Cortex of kidney (tissue), 1 donor: ENCODE measurements around the gene RIPOR1.

ENCODE experiments used
- DNase-seq: peaks from one replicate; lab custom pipeline; 2025; lab: John Stamatoyannopoulos, UW

Gene RIPOR1

DNA sequence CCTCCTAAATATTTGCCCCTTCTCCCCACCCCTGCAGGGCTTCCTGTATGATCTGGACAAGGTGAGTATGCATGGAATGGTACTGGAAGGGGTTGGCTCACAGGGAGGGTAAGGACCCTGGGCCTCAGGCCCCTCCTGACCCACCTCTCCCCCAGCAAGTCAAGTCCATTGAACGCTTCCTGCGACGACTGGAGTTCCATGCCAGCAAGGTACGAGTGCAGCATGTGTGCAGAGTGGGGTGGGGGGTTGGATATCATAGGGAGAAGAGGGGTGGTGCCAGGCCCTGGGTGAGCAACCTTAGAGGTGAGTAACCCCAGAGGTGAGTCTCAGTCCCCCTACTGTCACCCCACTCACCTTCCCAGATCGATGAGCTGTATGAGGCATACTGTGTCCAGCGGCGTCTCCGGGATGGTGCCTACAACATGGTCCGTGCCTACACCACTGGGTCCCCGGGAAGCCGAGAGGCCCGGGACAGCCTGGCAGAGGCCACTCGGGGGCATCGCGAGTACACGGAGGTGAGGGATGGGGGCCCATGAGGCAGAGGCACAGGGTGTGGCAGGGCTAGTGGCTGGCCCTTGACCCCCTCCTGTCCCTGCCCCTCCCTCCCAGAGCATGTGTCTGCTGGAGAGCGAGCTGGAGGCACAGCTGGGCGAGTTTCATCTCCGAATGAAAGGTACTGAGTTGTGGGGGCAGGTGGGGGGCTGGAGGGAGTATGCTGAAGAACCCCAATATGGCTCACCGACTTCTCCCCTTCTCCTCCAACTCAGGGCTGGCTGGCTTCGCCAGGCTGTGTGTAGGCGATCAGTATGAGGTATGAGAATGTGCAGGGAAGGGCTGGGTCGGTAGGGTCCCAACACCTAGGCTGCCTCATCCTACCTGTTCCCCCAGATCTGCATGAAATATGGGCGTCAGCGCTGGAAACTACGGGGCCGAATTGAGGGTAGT lies 11.3 kb downstream of the RIPOR1 start:
- no peak for DNase-seq

- no peak for DNase-seq
Observed at GRCh38 chr16:67540756-67541155, 12.1 kb downstream of the RIPOR1 start.

- DNase-seq, result no peak
Observed at GRCh38 chr16:67541391-67542263, 13.0 kb downstream of the RIPOR1 start.

DNA sequence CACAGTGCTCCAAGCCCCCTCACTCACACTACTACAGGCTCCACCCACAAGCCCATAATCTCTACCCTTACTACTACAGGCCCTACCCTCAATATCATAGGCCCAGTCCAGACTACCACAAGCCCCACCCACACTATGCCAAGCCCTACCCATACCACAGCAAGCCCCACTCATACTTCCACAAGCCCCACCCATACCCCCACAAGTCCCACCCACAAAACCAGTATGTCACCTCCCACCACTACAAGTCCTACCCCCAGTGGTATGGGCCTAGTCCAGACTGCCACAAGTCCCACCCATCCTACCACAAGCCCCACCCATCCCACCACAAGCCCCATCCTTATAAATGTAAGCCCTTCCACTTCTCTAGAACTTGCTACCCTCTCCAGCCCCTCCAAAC lies 13.8 kb downstream of the RIPOR1 start:
- no peak for DNase-seq

DNA sequence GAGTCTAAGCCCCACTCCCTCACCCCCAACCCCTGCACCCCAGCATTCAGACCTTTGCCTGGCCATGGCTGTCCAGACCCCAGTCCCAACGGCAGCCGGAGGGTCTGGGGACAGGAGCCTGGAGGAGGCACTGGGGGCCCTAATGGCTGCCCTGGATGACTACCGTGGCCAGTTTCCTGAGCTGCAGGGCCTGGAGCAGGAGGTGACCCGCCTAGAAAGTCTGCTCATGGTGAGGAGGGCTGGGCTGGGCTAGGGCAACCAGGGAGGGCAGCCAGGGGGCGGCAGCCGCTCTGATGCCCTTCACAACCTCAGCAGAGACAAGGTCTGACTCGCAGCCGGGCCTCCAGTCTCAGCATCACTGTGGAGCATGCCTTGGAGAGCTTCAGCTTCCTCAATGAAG lies 14.4 kb downstream of the RIPOR1 start:
- DNase-seq, result no peak

GRCh38 chr16:67543582-67543981 lies 15.0 kb downstream of the RIPOR1 start:
- DNase-seq, result no peak

- DNase-seq, result no peak
Observed at GRCh38 chr16:67544329-67544841, 15.8 kb downstream of the RIPOR1 start.

DNA sequence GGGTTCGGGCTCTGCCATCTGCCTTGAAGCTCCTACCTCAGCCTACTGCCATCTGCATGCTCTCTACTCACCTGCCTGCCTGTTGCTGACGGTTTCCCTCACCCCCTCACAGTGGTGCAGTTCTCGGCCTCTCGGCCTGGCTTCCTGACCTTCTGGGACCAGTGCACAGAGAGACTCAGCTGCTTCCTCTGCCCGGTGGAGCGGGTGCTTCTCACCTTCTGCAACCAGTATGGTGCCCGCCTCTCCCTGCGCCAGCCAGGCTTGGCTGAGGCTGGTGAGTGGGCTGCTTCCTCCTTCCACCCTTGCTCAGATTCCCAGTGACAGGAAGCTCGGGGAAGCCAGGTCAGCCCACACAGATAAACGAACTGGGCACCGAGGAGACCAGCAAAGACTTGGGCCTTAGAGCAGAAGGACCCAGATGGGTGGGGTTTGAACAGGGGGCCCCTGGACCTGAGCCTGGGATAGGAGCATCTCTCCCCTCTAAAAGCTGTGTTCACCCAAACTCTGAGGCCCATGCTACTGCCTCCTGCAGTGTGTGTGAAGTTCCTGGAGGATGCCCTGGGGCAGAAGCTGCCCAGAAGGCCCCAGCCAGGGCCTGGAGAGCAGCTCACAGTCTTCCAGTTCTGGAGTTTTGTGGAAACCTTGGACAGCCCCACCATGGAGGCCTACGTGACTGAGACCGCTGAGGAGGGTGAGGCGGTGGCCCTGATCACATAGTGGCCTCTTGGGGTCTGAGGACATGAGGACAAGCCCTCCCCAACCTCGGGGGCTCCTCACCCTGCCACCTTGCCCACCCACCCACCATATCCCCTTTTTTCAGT lies 16.4 kb downstream of the RIPOR1 start:
- DNase-seq, result no peak

GRCh38 chr16:67545665-67546024 lies 17.0 kb downstream of the RIPOR1 start:
- DNase-seq, result no peak

DNA sequence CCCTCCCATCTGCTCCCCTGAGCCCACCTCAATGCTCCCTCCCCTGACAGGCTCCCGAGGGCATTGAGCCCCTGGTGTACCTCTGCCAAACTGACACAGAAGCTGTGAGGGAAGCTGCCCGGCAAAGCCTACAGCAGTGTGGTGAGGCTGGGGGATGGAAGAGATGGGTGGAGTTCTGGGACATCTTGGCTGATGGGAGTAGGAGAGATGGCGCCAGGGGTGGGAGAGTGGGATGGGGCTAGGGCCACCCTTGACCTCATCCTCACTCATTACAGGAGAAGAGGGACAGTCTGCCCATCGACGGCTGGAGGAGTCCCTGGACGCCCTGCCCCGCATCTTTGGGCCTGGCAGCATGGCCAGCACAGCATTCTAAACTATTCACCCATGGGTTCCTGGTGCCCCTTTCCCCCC lies 17.5 kb downstream of the RIPOR1 start:
- DNase-seq, result no peak

- DNase-seq, result no peak
Observed at GRCh38 chr16:67546761-67547422, 18.3 kb downstream of the RIPOR1 start.

- DNase-seq, result no peak
Observed at GRCh38 chr16:67547423-67548264, 19.0 kb downstream of the RIPOR1 start.

GRCh38 chr16:67548265-67549126 lies 19.9 kb downstream of the RIPOR1 start:
- no peak for DNase-seq

DNA sequence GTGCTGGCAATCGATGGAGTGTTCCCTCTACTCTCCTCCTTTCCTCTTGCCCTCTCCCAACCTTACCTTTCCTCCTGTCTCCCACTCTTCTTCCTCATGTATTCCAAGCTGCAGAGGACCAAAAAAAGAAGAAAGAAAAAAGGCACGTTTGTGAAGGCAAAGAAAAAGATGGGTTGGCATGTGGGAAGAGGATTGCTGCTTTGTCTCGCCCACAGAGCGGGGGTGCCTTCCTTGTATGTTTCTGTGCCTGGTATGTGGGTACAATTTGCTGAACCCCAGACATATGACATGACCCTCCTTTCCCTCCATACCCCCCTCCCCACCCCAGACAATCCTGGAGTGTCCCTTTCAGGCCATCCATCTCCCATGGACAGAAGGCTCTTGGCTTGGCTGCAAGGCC lies 20.6 kb downstream of the RIPOR1 start:
- no peak for DNase-seq

DNA sequence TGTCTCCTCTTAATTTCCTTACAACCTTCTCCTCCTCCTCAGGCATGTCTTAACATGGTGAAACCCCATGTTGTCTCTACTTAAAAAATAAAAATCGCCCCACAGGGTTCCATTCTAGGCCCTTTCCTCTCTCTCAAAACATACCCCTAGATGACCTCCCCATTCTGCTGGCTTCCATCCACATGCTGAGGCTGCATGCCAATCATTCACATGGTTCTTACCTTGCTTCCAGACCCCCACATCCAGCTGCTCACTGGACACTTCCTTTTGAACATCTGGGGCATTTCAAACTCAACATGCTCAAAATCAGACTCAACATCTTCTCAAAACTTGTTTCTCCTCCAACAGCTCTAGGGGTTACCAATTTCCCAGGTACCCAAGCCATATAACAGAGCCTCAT lies 21.3 kb downstream of the RIPOR1 start:
- no peak for DNase-seq

DNA sequence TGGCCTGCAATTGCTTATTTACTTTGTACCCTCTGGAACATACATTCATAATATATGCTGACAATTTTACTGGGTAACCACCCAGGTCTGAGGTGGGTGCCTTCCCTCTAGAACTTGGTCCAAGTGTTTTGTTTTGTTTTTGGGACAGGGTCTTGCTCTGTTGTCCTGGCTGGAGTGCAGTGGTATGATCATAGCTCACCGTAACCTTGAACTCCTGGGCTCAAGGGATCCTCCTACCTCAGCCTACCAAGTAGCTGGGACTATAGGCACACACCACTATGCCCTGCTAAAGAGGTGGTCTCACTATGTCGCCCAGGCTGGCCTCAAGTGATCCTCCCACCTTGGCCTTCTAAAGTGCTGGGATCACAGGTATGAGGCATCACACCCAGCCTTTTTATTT lies 22.5 kb downstream of the RIPOR1 start:
- no peak for DNase-seq

DNA sequence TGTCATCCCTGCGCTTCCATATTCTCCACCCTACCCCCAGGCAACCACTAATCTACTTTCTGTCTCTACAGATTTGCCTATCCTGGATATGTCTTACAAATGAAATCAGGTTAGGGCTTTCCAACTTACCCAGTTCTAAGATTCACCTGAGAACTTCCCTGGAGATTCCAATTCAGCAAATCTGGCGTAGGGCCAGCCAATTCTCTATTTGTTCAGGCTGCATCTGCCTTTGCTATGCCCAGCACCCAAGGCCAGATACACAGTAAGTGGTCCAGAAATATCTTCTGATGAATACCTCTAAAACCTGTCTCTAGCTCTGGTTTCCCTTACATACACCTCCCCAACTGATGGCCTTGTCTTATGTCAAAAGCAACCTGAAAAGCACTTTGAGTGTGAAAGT lies 23.3 kb downstream of the RIPOR1 start:
- no peak for DNase-seq

DNA sequence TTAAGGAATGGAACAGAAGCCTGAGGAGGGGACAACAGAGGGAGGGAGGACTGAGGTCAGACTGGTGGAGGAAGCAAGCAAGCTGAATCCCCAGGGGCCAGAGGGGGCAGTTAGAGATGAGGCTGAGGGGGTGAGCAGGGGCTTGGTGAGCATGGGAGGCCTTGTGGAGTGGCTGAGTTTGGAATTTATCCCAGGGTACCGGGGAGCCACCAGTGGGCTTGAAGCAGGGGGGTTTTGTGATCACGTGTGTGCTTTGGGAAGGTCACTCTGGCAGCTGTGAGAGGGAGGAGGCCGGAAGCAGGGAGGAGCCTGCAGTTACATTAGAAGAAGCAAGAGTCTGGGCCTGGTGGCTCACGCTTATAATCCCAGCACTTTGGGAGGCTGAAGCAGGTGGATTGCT lies 23.8 kb downstream of the RIPOR1 start:
- no peak for DNase-seq

- no peak for DNase-seq
Observed at GRCh38 chr16:67555795-67556212, 27.2 kb downstream of the RIPOR1 start.
